Lung microvascular endothelial cell (primary cell): ENCODE data around the gene TGIF2LY. TPM values are rescaled to one million over a fixed set of nuclear protein-coding genes. Genes with fewer than 3 reads are reported as not detected.
"Not testable (repeated sequence)": the region's sequence is repeated elsewhere in the genome, so short reads cannot be mapped to it uniquely, and the experiment has no call there.

Experiments used
- DNase-seq, 2 donors: peaks; one replicate each; pipeline versions ENCODE4 v3.0.0 to v3.0.0-alpha.2; 2010; ENCODE audit warnings: low read depth in 2 of 2
- total RNA-seq: library from RNA; depleted of rRNA; stranded (reverse); fragments of >200 nt; gene quantifications from 2 replicates; pipeline ENCODE4 v1.2.1, GENCODE V29; 2014

Gene TGIF2LY
- not detected in 2 replicates for total RNA-seq

DNA sequence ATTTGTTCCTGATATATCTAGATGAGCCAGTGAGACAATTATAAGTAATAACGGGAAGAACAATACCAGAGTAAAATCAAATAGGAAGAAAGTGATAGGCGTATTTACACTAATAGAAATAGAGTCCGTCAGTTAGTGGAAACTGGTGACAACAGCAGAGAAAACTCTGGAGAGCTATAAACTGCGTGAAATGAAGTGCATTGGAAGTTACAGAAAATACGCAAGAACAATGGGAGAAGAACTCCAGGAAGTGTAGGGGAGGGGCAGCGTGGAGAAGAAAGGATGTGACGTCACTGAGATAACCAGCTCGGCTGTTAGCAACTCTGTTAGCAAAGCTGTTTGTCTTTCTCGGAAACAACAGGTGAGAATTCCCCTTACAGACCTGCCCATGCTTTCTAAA lies at the start of gene TGIF2LY:
Gene TGIF2LY, plus strand, starts transcription at position 301 of the 400 bp plus-strand sequence. CDS start 178 bp downstream, outside the sequence.
- not testable (repeated sequence) for DNase-seq
